ENCODE data around the gene NPW.

Gene NPW

GRCh38 chr16:1984347-1985225, 35.0 kb upstream of the NPW start:
- DNase-seq (ENCODE audit: low spot score) = peak; percentile 15

DNA sequence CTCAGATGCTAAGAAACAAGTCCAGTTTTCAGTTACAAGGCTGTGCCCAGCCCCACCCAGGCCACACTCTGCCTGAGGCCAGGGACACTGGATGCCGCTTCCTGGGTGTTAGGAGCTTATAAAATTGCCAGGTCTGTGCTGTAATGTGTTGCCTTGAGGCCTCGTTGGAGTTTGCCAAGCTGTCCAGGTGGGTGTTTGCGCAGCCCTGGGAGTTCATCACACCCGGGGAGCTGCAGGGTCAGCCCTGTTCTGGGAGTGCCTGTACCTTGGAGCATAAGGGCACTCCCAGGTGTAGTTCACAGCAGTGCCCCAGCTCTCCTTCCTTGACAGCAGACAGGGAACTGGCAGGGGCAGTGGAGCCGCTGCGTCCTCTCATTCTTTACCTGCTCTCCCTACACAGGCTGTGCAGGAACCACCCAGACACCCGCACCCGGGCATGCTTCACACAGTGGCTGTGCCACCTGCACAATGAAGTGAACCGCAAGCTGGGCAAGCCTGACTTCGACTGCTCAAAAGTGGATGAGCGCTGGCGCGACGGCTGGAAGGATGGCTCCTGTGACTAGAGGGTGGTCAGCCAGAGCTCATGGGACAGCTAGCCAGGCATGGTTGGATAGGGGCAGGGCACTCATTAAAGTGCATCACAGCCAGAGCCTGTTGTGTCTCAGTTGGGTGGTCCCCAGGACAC, 34.0 kb upstream of the NPW start:
- DNase-seq (ENCODE audit: low spot score) = no peak

GRCh38 chr16:1987198-1987597, 32.4 kb upstream of the NPW start:
- no peak for DNase-seq (ENCODE audit: low spot score)

DNA sequence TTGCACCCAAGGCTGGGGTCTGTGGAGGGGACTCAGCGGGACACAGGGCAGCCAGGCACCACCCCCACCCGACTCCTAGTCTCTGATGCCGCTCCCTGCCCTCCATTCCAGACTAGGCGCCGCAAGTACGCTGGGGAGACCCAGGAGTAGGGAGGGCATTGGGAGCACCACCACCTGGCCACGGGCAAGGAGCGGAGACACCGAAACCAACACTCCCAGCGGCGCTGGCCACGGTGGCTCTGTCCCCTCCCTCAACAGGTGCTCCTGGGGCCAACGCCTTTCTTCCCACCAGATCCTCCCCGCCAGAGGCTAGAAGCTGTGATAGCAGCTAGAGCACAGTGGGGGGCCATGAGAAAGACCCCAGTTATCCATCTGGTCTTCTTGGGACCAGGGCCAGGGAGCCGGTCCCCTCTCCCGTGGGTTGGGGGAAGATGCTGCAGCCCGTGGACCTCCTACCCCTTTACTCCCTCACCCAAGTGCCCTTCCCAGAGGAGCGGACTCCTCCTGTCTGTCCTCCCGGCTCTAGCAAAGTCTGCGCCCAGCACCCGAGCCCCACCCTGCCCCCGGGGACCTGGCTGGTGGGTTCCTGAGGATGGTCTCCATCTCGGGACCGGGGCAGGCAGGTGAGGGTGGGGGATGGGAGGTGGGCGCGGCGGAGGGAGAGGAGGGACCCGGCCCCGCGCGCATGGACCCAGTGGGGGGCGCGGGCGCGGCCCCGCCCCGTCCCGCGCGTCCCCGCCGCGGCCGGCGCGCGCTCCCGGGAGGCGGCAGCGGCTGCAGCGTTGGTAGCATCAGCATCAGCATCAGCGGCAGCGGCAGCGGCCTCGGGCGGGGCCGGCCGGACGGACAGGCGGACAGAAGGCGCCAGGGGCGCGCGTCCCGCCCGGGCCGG, 30.1 kb upstream of the NPW start, which contains the start of gene SYNGR3:
Gene SYNGR3 (plus strand): TSS at position 762 of the 892 bp plus-strand sequence. CDS start 133 bp downstream, outside the sequence.
- DNase-seq (ENCODE audit: low spot score) = no peak

- DNase-seq (ENCODE audit: low spot score) = no peak
These were observed 29.6 kb upstream of the NPW start for GRCh38 chr16:1990101-1990350.

- DNase-seq (ENCODE audit: low spot score) = no peak
These were observed 29.0 kb upstream of the NPW start for GRCh38 chr16:1990351-1991134.

GRCh38 chr16:1991135-1991551, 28.4 kb upstream of the NPW start:
- DNase-seq (ENCODE audit: low spot score) = no peak

DNA sequence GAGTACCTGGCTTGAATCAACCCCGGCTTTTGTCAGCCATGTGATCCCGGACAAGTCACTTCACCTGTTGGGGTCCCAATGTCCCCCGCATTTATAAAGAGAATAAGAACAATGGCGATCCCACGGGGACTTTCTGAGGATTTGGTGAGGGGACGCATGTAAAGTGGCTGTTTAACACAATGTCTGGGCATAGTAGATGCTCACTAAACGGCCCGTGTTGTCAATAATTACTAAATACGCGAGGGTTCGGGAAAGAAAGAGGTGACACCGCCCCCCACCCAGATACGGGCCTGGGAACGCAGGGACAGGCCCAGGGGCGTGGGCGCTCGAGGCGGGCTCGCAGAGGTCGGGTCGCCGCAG, 28.0 kb upstream of the NPW start:
- no peak for DNase-seq (ENCODE audit: low spot score)

- DNase-seq (ENCODE audit: low spot score) = peak; percentile 96
These were observed 27.5 kb upstream of the NPW start for GRCh38 chr16:1991948-1992703.

DNA sequence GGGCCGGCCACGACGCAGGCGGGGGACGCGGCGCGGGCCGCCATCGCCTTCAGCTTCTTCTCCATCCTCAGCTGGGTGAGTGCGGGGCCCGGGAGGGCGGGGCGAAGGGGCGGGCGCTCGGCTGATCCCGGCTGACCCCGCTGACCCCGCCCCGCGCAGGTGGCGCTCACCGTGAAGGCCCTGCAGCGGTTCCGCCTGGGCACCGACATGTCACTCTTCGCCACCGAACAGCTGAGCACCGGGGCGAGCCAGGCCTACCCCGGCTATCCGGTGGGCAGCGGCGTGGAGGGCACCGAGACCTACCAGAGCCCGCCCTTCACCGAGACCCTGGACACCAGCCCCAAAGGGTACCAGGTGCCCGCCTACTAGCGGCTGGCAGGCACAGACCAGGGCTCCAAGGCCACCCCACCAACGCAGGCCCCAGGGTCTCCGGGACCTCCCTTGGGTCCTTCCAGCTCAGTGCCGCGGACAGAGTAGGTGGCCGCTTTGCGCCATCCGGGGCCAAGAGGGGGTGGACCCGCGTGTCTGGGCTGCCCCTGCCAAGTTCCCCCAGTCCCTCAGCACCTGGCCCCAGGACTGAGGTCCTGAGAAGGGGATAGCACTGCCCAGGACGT, 26.8 kb upstream of the NPW start:
- DNase-seq (ENCODE audit: low spot score) = no peak

GRCh38 chr16:1993731-1994131, 25.9 kb upstream of the NPW start:
- DNase-seq (ENCODE audit: low spot score) = no peak

DNA sequence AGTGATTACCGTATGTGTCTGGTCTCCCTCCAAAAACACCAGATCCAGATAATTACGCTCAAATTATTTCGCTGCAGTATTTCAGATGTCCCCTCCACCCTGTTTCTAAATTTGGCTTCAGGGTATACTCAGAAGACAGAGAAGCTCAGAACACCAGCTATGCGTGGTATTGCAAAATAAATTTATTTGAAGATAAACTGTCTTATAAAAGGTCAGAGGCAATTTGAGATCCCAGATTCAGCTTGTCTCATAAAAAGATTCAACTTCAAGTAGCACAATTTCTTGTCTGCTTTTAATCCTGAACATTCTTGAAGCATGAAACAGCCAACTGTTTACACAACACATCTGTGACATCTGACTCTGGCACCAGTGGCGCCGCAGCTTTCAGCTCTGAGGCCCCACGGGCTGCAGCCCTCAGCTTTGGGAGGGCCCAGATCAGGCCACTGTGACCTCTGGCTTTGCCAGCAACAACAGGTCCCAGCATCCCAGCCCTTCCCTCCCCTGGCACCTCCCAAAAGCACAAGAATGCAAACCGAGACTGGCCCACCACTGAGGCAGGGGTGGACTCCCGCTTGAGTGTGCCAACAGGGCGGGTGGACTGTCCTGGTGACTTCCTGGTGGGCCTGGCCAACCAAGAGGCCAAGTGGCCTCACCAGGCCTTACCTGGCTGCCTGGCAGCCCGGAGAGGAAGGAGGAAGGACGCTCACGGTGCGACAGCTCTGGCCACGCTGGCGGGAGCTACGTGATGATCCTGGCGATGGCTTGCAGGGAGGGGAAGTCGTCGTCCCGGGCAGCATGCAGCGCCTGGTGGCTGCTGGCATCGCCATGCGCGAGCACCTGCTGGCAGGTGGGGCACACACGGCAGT, 21.9 kb upstream of the NPW start:
- DNase-seq (ENCODE audit: low spot score) = no peak

- no peak for DNase-seq (ENCODE audit: low spot score)
These were observed 21.2 kb upstream of the NPW start for GRCh38 chr16:1998360-1998835.

- DNase-seq (ENCODE audit: low spot score) = no peak
These were observed 20.5 kb upstream of the NPW start for GRCh38 chr16:1998852-1999801.

DNA sequence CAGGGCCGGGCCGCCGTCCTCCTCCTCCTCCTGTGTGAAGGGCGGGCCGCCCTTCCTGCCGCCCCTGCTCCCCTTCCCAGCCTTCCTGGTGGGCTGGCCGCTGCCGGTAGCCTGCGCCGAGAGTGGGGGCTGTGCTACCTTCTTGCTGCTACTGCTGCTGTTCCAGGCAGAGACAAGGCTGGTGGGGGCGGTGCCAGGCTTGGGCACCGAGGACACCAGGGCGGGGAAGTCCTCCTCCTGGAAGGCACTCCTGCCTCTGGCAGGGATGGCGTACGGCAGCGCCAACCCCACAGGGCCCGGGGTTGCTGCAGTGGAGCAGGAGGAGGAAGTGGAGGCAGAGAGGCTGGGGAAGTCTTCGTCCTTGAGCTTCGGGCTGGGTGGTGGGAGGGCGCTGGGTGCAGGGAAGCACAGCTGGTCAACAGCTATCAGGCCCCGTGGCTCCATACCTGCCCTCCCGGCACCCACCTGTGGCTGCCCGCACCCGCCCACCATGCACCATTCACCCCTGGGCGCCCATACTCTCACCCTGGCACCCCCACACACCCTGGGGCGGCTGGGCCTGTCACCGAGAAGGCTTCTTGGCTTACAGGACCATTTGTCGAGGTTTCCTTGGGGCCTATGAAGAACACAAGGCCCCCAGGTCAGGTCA, 19.6 kb upstream of the NPW start:
- no peak for DNase-seq (ENCODE audit: low spot score)

DNA sequence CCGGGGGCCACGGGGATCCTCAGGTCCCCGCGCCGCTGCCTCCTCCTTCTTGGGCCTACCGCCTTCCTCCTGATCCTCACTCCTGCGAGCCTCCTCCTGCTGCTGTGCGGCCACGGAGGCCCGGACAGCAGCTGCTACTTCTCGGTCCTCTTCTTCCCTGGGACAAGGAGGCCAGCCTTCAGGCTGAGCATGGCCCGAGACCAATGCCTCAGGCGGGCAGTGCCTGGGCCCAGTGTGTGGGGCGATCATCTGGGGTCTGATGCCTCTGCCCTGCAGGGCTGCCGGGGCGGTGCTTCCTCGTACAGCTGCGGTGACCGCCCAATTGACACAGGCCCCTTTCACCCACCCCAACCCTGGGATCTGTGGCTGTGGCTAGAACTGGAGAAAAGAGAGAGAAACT, 18.6 kb upstream of the NPW start:
- DNase-seq (ENCODE audit: low spot score) = no peak

DNA sequence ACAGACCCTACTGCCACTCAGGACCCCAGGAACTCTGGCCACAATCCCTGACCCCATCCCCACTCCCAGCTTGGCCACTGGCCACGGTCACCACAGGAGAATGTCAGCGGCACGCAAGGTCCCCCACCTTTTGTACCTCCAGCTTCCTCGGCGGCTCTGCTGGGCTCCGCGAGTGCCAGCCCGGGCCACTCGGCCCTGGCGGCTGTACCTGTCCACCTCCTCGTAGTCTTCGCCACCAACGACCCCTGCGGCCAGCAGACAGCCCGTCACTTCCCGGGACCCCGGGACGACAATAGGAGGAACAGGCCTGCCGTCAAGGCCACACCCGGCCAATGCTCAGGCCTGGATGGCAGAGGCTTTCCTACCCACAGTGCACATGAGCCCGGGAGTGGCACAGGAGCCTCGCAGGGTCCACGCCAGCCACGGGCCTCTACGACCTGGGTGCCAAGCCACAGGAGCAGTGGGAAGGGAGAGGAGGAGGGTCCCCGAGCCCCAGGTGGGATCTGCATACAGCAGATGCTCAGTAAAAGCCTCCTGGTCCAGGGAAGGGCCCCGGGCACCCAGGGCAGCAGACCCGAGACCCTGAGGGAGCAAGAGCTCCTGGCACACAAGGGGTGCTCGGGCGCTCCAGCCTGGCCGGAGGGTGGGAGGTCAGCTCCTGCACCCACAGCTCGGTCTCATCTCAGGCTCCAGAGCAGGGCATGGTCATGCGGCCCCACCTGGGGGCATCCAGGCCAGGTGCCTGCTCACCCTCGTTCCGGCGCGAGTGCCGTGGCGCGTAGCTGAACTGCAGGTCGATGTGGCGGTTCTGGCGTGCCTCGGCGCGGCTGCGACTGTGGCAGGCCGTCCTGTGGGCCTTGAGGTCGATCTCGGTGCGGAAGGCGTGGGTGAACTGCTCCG, 17.9 kb upstream of the NPW start:
- no peak for DNase-seq (ENCODE audit: low spot score)
